Erythroblast (primary cell): ENCODE data around the gene CELA2A.

Experiments
- GATA1 ChIP-seq: IDR thresholded peaks from 2 replicates; pipeline ENCODE4 v1.6.1; 2011; ENCODE audit warnings: low read depth, mild to moderate bottlenecking, control low read depth, low read length, moderate library complexity
- POLR2A ChIP-seq: IDR thresholded peaks from 2 replicates; pipeline ENCODE4 v1.6.1; 2011; ENCODE audit warnings: mild to moderate bottlenecking, low read length

GRCh38 chr1:15472587-15472986, 16.1 kb downstream of the CELA2A start:
- no peak for TF ChIP-seq POLR2A
- TF ChIP-seq GATA1 = no peak
